IPS-NIHi11 (cell line): ENCODE measurements around the gene GUF1.

Experiments used
- DNase-seq: peaks from one replicate; pipeline ENCODE4 v3.0.0; 2012; ENCODE audit warnings: mixed read lengths, low spot score

Gene GUF1

GRCh38 chr4:44678094-44679041 is at the start of gene GUF1:
Gene GUF1 (plus strand): TSS chr4:44678420. CDS start chr4:44678623, 203 bp downstream.
- DNase-seq = peak; percentile 91

- DNase-seq = peak; percentile 68
Measured at GRCh38 chr4:44629280-44629866, 48.8 kb upstream of the GUF1 start.

- no peak for DNase-seq
Measured at GRCh38 chr4:44632089-44632488, 46.1 kb upstream of the GUF1 start.

GRCh38 chr4:44632733-44633132 is 45.5 kb upstream of the GUF1 start:
- DNase-seq = no peak

- DNase-seq = no peak
Measured at GRCh38 chr4:44638091-44638490, 40.1 kb upstream of the GUF1 start.

GRCh38 chr4:44646151-44646550 is 32.1 kb upstream of the GUF1 start:
- DNase-seq = no peak

GRCh38 chr4:44651425-44651824 is 26.8 kb upstream of the GUF1 start, which contains the start of gene YIPF7:
Gene YIPF7 (minus strand): TSS chr4:44651625. CDS start chr4:44650100, 1,525 bp downstream.
- no peak for DNase-seq

GRCh38 chr4:44652002-44652401 is 26.2 kb upstream of the GUF1 start:
- no peak for DNase-seq

- no peak for DNase-seq
Measured at GRCh38 chr4:44660396-44660795, 17.8 kb upstream of the GUF1 start.

- DNase-seq = no peak
Measured at GRCh38 chr4:44661940-44662622, 16.1 kb upstream of the GUF1 start.

GRCh38 chr4:44662623-44663005 is 15.6 kb upstream of the GUF1 start:
- DNase-seq = no peak

- no peak for DNase-seq
Measured at GRCh38 chr4:44663539-44664263, 14.5 kb upstream of the GUF1 start.

- DNase-seq = no peak
Measured at GRCh38 chr4:44668526-44668925, 9.7 kb upstream of the GUF1 start.

- DNase-seq = no peak
Measured at GRCh38 chr4:44670506-44671199, 7.6 kb upstream of the GUF1 start.

- DNase-seq = no peak
Measured at GRCh38 chr4:44671636-44672035, 6.6 kb upstream of the GUF1 start.

GRCh38 chr4:44674471-44674870 is 3.7 kb upstream of the GUF1 start:
- no peak for DNase-seq

- DNase-seq = no peak
Measured at GRCh38 chr4:44675366-44675765, 2.9 kb upstream of the GUF1 start.

GRCh38 chr4:44679060-44679459 is 840 bp downstream of the GUF1 start:
- no peak for DNase-seq

GRCh38 chr4:44684648-44685047 is 6.4 kb downstream of the GUF1 start:
- no peak for DNase-seq

- DNase-seq = no peak
Measured at GRCh38 chr4:44700427-44700826, 22.2 kb downstream of the GUF1 start.

GRCh38 chr4:44701037-44701436 is 22.8 kb downstream of the GUF1 start:
- no peak for DNase-seq
